HG02938 (cell line): ENCODE measurements around the gene MGAT2.
"Not testable (repeated sequence)": the region's sequence is repeated elsewhere in the genome, so short reads cannot be mapped to it uniquely, and the experiment has no call there.

Experiments used
- ATAC-seq: cut with Tn5 transposase; IDR thresholded peaks from one replicate; pipeline ENCODE4 v1.9.1; 2021; ENCODE audit warnings: mild to moderate bottlenecking, moderate library complexity; ENCODE audit not compliant: unreplicated experiment

The MGAT2 gene

DNA sequence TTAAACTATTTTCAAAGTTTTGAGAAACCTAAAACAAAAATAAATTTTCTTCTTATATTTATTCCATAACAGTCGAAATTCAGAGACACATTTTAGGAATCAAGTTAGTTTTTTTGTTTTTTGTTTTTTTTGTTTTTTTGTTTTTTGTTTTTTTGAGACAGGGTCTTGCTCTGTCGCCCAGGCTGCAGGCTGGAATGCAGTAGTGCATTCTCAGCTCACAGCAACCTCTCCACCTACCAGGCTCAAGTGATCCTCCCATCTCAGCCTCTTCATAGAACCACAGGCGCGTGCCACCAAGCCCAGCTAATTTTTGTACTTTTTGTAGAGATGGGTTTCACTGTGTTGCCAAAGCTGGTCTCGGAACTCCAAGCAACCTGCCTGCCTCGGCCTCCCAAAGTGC lies 32.9 kb downstream of the MGAT2 start:
- ATAC-seq, result no peak

DNA sequence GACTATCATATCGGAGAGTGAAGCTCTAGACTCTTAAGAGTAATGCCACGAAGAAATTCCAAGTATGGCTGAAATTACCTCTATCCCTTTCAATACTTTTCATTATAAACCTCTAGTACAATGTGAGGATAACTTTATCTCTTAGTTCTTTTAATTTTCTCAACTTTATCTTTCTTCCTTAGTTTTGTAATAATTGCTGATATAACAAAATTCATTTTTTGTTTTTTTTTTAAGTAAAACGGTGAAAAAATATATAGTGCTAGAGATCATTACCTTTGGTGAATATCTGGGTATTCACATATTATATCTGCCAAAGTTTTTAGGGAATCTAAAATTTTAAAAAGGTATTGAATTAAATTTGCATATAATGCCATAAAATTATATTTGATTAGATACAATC lies 33.9 kb downstream of the MGAT2 start:
- no peak for ATAC-seq

GRCh38 chr14:49657500-49657899 lies 36.9 kb downstream of the MGAT2 start:
- not testable (repeated sequence) for ATAC-seq

- no peak for ATAC-seq
These were observed 39.2 kb downstream of the MGAT2 start for GRCh38 chr14:49659526-49660455.

GRCh38 chr14:49670475-49670874 lies 49.9 kb downstream of the MGAT2 start:
- ATAC-seq, result no peak
